ENCODE data around the gene CLDN24. TPM values are rescaled to one million over a fixed set of nuclear protein-coding genes. Genes with fewer than 3 reads are reported as not detected.

CLDN24 gene
- total RNA-seq, 1 donor from 2014 or later: not detected

DNA sequence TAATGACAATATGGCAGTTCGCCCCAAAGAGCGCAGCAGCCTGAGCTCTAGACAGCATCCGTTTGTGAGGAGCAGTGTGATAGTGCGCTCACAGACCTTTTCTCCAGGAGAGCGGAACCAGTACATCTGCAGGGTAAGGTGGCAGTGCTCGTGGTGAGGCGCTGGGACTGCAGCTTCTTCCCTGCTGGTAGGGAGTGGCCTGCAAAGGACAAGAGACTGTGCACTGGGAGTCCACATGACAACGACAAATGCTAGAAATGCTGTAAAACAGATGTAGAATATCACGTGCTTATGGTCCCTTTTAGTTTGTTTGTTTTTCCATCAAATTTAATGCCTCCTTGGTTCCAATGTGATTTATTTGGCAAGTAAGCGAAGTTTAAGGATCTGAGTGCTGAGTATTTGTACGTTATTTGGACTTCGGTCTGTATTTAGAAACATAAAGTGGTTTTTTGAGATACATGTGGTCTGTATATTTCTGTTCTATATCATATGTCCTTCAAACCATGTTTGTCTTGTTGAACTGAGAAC lies 37.9 kb downstream of the CLDN24 start:
- no peak overlapping the region for H3K4me3 Mint-ChIP-seq (ENCODE audit: unreplicated experiment)
- peaks cover 20% of the 10 kb centered on the region for H3K36me3 Mint-ChIP-seq (ENCODE audit: low read depth, unreplicated experiment)
- H3K27me3 Mint-ChIP-seq (ENCODE audit: unreplicated experiment): peaks cover 2% of the 10 kb centered on the region
- peaks cover 13% of the 10 kb centered on the region for H3K4me1 Mint-ChIP-seq (ENCODE audit: unreplicated experiment)
- H3K9me3 Mint-ChIP-seq (ENCODE audit: unreplicated experiment): no peaks in the 10 kb centered on the region
- DNase-seq (ENCODE audit: low spot score): no peak
- H3K27ac Mint-ChIP-seq (ENCODE audit: unreplicated experiment): no peak overlapping the region
- TF ChIP-seq, protein P1, sequence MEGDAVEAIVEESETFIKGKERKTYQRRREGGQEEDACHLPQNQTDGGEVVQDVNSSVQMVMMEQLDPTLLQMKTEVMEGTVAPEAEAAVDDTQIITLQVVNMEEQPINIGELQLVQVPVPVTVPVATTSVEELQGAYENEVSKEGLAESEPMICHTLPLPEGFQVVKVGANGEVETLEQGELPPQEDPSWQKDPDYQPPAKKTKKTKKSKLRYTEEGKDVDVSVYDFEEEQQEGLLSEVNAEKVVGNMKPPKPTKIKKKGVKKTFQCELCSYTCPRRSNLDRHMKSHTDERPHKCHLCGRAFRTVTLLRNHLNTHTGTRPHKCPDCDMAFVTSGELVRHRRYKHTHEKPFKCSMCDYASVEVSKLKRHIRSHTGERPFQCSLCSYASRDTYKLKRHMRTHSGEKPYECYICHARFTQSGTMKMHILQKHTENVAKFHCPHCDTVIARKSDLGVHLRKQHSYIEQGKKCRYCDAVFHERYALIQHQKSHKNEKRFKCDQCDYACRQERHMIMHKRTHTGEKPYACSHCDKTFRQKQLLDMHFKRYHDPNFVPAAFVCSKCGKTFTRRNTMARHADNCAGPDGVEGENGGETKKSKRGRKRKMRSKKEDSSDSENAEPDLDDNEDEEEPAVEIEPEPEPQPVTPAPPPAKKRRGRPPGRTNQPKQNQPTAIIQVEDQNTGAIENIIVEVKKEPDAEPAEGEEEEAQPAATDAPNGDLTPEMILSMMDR (IDR thresholded peaks at IDR 0.05; ENCODE audit: unreplicated experiment): no peak

DNA sequence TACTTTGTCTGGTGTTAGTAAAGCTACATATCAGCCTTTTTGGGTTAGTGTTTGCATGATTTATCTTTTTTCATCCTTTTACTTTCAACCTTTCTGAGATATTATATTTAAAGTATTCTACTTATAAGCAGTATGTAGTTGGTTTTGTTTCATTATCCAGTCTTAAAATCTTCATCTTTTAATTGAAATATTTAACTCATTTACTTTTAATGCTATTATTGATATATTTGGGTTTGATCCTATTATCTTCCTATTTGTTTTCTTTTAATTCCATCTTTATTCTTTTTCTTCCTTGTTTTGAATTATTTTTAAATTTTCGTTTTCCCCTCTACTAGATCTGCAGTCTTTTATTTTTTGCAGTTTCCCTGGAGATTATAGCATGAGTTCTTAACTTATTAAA lies 46.1 kb downstream of the CLDN24 start:
- Mint-ChIP-seq H3K4me3 (ENCODE audit: unreplicated experiment) (no peak overlapping the region), H3K9me3 (ENCODE audit: unreplicated experiment) (peaks cover 7% of the 10 kb centered on the region), H3K27ac (ENCODE audit: unreplicated experiment) (no peak overlapping the region), H3K4me1 (ENCODE audit: unreplicated experiment) (no peaks in the 10 kb centered on the region), H3K36me3 (ENCODE audit: low read depth, unreplicated experiment) (peaks cover 37% of the 10 kb centered on the region), H3K27me3 (ENCODE audit: unreplicated experiment) (no peaks in the 10 kb centered on the region)
- no peak for DNase-seq (ENCODE audit: low spot score)
- TF ChIP-seq, protein P1 (IDR thresholded peaks at IDR 0.05; ENCODE audit: unreplicated experiment): no peak

DNA sequence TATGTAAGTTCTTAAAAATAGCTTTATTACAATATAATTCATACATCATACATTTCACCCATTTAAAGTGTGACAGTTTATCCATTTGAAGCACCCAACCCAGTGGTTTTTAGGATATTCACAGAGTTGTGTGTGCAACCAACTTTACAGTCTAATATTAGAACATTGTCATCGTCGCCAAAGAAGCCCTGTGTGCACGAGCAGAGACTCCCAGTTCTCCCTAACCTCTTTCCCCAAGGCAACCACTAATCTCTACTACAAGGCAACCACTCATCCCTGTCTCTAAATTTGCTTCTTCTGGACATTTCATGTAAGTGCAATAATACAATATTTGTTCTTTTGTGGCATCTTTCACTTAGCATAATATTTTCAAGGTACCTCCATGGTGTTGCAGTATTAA lies 49.8 kb downstream of the CLDN24 start:
- no peak for DNase-seq (ENCODE audit: low spot score)
- Mint-ChIP-seq H3K9me3 (ENCODE audit: unreplicated experiment) (peaks cover 7% of the 10 kb centered on the region), H3K27me3 (ENCODE audit: unreplicated experiment) (no peaks in the 10 kb centered on the region), H3K27ac (ENCODE audit: unreplicated experiment) (no peak overlapping the region), H3K4me1 (ENCODE audit: unreplicated experiment) (no peaks in the 10 kb centered on the region), H3K4me3 (ENCODE audit: unreplicated experiment) (no peak overlapping the region), H3K36me3 (ENCODE audit: low read depth, unreplicated experiment) (peaks cover 37% of the 10 kb centered on the region)
- TF ChIP-seq, protein P1 (IDR thresholded peaks at IDR 0.05; ENCODE audit: unreplicated experiment): no peak

Other genes with a start within 250 kb of the CLDN24 start
- 32.0 TPM for gene WWC2, start 223.2 kb downstream of the CLDN24 start, total RNA-seq (ENCODE audit: unreplicated experiment)
- not detected for gene CLDN22, start 2.1 kb downstream of the CLDN24 start, total RNA-seq (ENCODE audit: unreplicated experiment)
- 22.0 TPM for gene CDKN2AIP, start 122.2 kb upstream of the CLDN24 start, total RNA-seq (ENCODE audit: unreplicated experiment)
- 12.2 TPM for gene ING2, start 182.6 kb upstream of the CLDN24 start, total RNA-seq (ENCODE audit: unreplicated experiment)